ENCODE results near the gene DNAJC7.
A peak's percentile ranks its signal among the peaks of the same experiment; 100 is the strongest.

DNAJC7 gene

GRCh38 chr17:42009170-42009569 is 8.1 kb downstream of the DNAJC7 start:
- no peak for TF ChIP-seq ISL1 (CRISPR knock-in tag; IDR thresholded peaks at IDR 0.05)
- no peak for TF ChIP-seq TCF4 (CRISPR knock-in tag; IDR thresholded peaks at IDR 0.05; ENCODE audit: borderline replicate concordance)
- no peak for TF ChIP-seq TSHZ2 (CRISPR knock-in tag; IDR thresholded peaks at IDR 0.05)
- TF ChIP-seq ZNF70 (CRISPR knock-in tag; IDR thresholded peaks at IDR 0.05), result no peak
- no peak for TF ChIP-seq ZC3H10 (CRISPR knock-in tag; IDR thresholded peaks at IDR 0.05)
- TF ChIP-seq ARNTL (CRISPR knock-in tag; IDR thresholded peaks at IDR 0.05; ENCODE audit: borderline replicate concordance, low read depth), result no peak
- no peak for TF ChIP-seq TOX (CRISPR knock-in tag; IDR thresholded peaks at IDR 0.05; ENCODE audit: borderline replicate concordance)
- no peak for TF ChIP-seq BACH2 (CRISPR knock-in tag; IDR thresholded peaks at IDR 0.05; ENCODE audit: borderline replicate concordance)
- no peak for TF ChIP-seq ZNF565 (CRISPR knock-in tag; conservative IDR thresholded peaks at IDR 0.05; ENCODE audit: low read depth)
- TF ChIP-seq POU6F1 (CRISPR knock-in tag; IDR thresholded peaks at IDR 0.05; ENCODE audit: borderline replicate concordance, low read depth), result no peak
- no peak for TF ChIP-seq RARB (CRISPR knock-in tag; IDR thresholded peaks at IDR 0.05)
- TF ChIP-seq PPARA (CRISPR knock-in tag; IDR thresholded peaks at IDR 0.05; ENCODE audit: borderline replicate concordance), result no peak
- TF ChIP-seq GLIS3 (CRISPR knock-in tag; IDR thresholded peaks at IDR 0.05), result no peak
- TF ChIP-seq CSDC2 (CRISPR knock-in tag; IDR thresholded peaks at IDR 0.05), result no peak
- TF ChIP-seq ZFP30 (CRISPR knock-in tag; IDR thresholded peaks at IDR 0.05), result no peak
- no peak for TF ChIP-seq CREB5 (CRISPR knock-in tag; IDR thresholded peaks at IDR 0.05; ENCODE audit: low read depth)
- no peak for TF ChIP-seq OSR1 (CRISPR knock-in tag; IDR thresholded peaks at IDR 0.05)
- TF ChIP-seq ZNF8 (CRISPR knock-in tag; IDR thresholded peaks at IDR 0.05), result no peak
- ATAC-seq, result no peak

- peak; percentile 22; the same call in 2 of the 3 replicates for ATAC-seq
- no peak for TF ChIP-seq PATZ1 (CRISPR knock-in tag; IDR thresholded peaks at IDR 0.05; ENCODE audit: borderline replicate concordance)
Observed at GRCh38 chr17:42005166-42005565, 12.1 kb downstream of the DNAJC7 start.

- ATAC-seq, result no peak; the same call in 2 of the 3 replicates
- TF ChIP-seq PATZ1 (CRISPR knock-in tag; IDR thresholded peaks at IDR 0.05; ENCODE audit: borderline replicate concordance) (no peak), TOX (CRISPR knock-in tag; IDR thresholded peaks at IDR 0.05; ENCODE audit: borderline replicate concordance) (no peak), RARB (CRISPR knock-in tag; IDR thresholded peaks at IDR 0.05) (no peak), PPARA (CRISPR knock-in tag; IDR thresholded peaks at IDR 0.05; ENCODE audit: borderline replicate concordance) (no peak), ZFP30 (CRISPR knock-in tag; IDR thresholded peaks at IDR 0.05) (no peak), TSHZ2 (CRISPR knock-in tag; IDR thresholded peaks at IDR 0.05) (no peak), ZNF70 (CRISPR knock-in tag; IDR thresholded peaks at IDR 0.05) (no peak), SNAI2 (CRISPR knock-in tag; IDR thresholded peaks at IDR 0.05) (no peak), ZC3H10 (CRISPR knock-in tag; IDR thresholded peaks at IDR 0.05) (no peak), TCF4 (CRISPR knock-in tag; IDR thresholded peaks at IDR 0.05; ENCODE audit: borderline replicate concordance) (no peak), ISL1 (CRISPR knock-in tag; IDR thresholded peaks at IDR 0.05) (no peak), BACH2 (CRISPR knock-in tag; IDR thresholded peaks at IDR 0.05; ENCODE audit: borderline replicate concordance) (no peak), CREB5 (CRISPR knock-in tag; IDR thresholded peaks at IDR 0.05; ENCODE audit: low read depth) (no peak), GLIS3 (CRISPR knock-in tag; IDR thresholded peaks at IDR 0.05) (no peak), ZNF8 (CRISPR knock-in tag; IDR thresholded peaks at IDR 0.05) (no peak), OSR1 (CRISPR knock-in tag; IDR thresholded peaks at IDR 0.05) (no peak), CSDC2 (CRISPR knock-in tag; IDR thresholded peaks at IDR 0.05) (no peak)
Observed at GRCh38 chr17:42002792-42003301, 14.4 kb downstream of the DNAJC7 start.

All from SK-N-SH treated with all-trans-retinoic acid at 6 μM for 48 hours (cell line).